GM19463 (cell line): ENCODE data around the gene RAB39B.

Experiments
- ATAC-seq: cut with Tn5 transposase; IDR thresholded peaks from one replicate; pipeline ENCODE4 v1.9.1; 2021; ENCODE audit warnings: mild to moderate bottlenecking, moderate library complexity; ENCODE audit not compliant: unreplicated experiment

Gene RAB39B

GRCh38 chrX:155216179-155216939, 47.9 kb downstream of the RAB39B start, which contains the start of gene VBP1:
Gene VBP1, plus strand, starts transcription at chrX:155216460. Its CDS starts 23 bp downstream, at chrX:155216483.
- ATAC-seq = peak; percentile 95

GRCh38 chrX:155215443-155216178, 48.7 kb downstream of the RAB39B start:
- ATAC-seq = peak; percentile 30

- ATAC-seq = no peak
Observed at GRCh38 chrX:155213731-155214130, 50.6 kb downstream of the RAB39B start.

GRCh38 chrX:155211208-155211607, 53.1 kb downstream of the RAB39B start:
- no peak for ATAC-seq
